WTC11 (cell line): ENCODE measurements around the gene FABP7. TPM values are rescaled to one million over a fixed set of nuclear protein-coding genes. Genes with fewer than 3 reads are reported as not detected.

Source experiments
- ATAC-seq: fragments of 200-7000 bp; cut with Tn5 transposase; 2 replicates; pipeline ENCODE4 v1.10.0; 2021; ENCODE audit warnings: mild to moderate bottlenecking, moderate library complexity
- CTCF ChIA-PET: fragments of 300-600 bp; sonication (Branson Sonifier 250); formaldehyde crosslinking; loops from one replicate; lab custom pipeline; 2021; ENCODE audit warnings: antibody characterized with exemption; lab: Charles Lee
- POLR2A ChIA-PET: fragments of 350-600 bp; sonication (Branson Sonifier 250); formaldehyde crosslinking; loops from one replicate; lab custom pipeline; 2021; ENCODE audit warnings: antibody characterized with exemption; lab: Charles Lee
- DNase-seq: peaks from one replicate; pipeline ENCODE4 v3.0.0; 2021; ENCODE audit warnings: low spot score
- H3K27ac Mint-ChIP-seq: 2 replicates; pipeline ENCODE4 v1.8.0; 2021; ENCODE audit warnings: mixed read lengths
- H3K27me3 Mint-ChIP-seq: 2 replicates; pipeline ENCODE4 v1.8.0; 2021; ENCODE audit warnings: low read depth, mild to moderate bottlenecking, moderate library complexity, mixed read lengths
- H3K36me3 Mint-ChIP-seq: 2 replicates; pipeline ENCODE4 v1.8.0; 2021; ENCODE audit warnings: mixed read lengths
- H3K4me1 Mint-ChIP-seq: 2 replicates; pipeline ENCODE4 v1.8.0; 2022; ENCODE audit warnings: mixed read lengths
- H3K4me3 Mint-ChIP-seq: 2 replicates; pipeline ENCODE4 v1.8.0; 2021; ENCODE audit warnings: mild to moderate bottlenecking, moderate library complexity, mixed read lengths
- H3K9me3 Mint-ChIP-seq: 2 replicates; pipeline ENCODE4 v1.8.0; 2021; ENCODE audit warnings: mixed read lengths
- HMGXB4 ChIP-seq: sonication (generic); formaldehyde crosslinking; IDR thresholded peaks from 2 replicates; pipeline ENCODE4 v1.8.1; 2023; ENCODE audit warnings: mild to moderate bottlenecking, moderate library complexity, missing genetic modification reagents
- IRF1 ChIP-seq: sonication (generic); formaldehyde crosslinking; IDR thresholded peaks from 2 replicates; pipeline ENCODE4 v1.8.0; 2023; ENCODE audit warnings: missing genetic modification reagents
- NR3C1 ChIP-seq: sonication (generic); formaldehyde crosslinking; conservative IDR thresholded peaks from 2 replicates; pipeline ENCODE4 v1.8.1; 2023; ENCODE audit warnings: low read depth, mild to moderate bottlenecking, missing genetic modification reagents
- ZNF425 ChIP-seq: fragments of 250-450 bp; sonication (Bioruptor Pico); conservative IDR thresholded peaks from 2 replicates; pipeline ENCODE4 v1.9.0; 2021; ENCODE audit warnings: mild to moderate bottlenecking
- ZNF532 ChIP-seq: fragments of 250-450 bp; sonication (Bioruptor Pico); IDR thresholded peaks from 2 replicates; pipeline ENCODE4 v1.9.0; 2021; ENCODE audit warnings: mild to moderate bottlenecking, borderline replicate concordance
- ZNF671 ChIP-seq: fragments of 250-450 bp; sonication (Bioruptor Pico); IDR thresholded peaks from 2 replicates; pipeline ENCODE4 v1.8.0; 2021; ENCODE audit warnings: mild to moderate bottlenecking
- total RNA-seq: library from RNA; stranded (reverse); gene quantifications from 3 replicates; pipeline ENCODE4 v1.2.3, GENCODE V29; 2021
- TF ChIP-seq, protein P1 (sequence below): sonication (generic); formaldehyde crosslinking; IDR thresholded peaks from 2 replicates; pipeline ENCODE4 v1.8.1; 2022; ENCODE audit warnings: low read depth, missing genetic modification reagents, borderline replicate concordance
- TF ChIP-seq, protein P2 (sequence below): sonication (generic); formaldehyde crosslinking; IDR thresholded peaks from 2 replicates; pipeline ENCODE4 v1.8.0; 2022; ENCODE audit warnings: mild to moderate bottlenecking, missing genetic modification reagents

Gene FABP7
- total RNA-seq, 1 experiment from 2014 or later: 7.2 TPM

- no peak for TF ChIP-seq ZNF425 (CRISPR knock-in tag)
Measured at GRCh38 chr6:122775975-122776374, 3.5 kb upstream of the FABP7 start (continued).

- Mint-ChIP-seq H3K27ac (no peak overlapping the region), H3K27me3 (peaks cover 17% of the 10 kb centered on the region), H3K36me3 (no peaks in the 10 kb centered on the region), H3K4me3 (no peak overlapping the region), H3K9me3 (peaks cover 4% of the 10 kb centered on the region), H3K4me1 (peaks cover 32% of the 10 kb centered on the region)
- TF ChIP-seq IRF1 (no peak), NR3C1 (CRISPR knock-in tag) (no peak), ZNF671 (CRISPR knock-in tag) (no peak), HMGXB4 (CRISPR knock-in tag) (no peak)
- TF ChIP-seq, protein P1, sequence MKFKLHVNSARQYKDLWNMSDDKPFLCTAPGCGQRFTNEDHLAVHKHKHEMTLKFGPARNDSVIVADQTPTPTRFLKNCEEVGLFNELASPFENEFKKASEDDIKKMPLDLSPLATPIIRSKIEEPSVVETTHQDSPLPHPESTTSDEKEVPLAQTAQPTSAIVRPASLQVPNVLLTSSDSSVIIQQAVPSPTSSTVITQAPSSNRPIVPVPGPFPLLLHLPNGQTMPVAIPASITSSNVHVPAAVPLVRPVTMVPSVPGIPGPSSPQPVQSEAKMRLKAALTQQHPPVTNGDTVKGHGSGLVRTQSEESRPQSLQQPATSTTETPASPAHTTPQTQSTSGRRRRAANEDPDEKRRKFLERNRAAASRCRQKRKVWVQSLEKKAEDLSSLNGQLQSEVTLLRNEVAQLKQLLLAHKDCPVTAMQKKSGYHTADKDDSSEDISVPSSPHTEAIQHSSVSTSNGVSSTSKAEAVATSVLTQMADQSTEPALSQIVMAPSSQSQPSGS (CRISPR knock-in tag): no peak
- ATAC-seq: peak; percentile 26
- CTCF ChIA-PET: interaction anchor here (0.8 to 1.9 kb wide), 3 partner anchors 11 to 61 kb away, joined by 3 to 12 read pairs (median 3); no protein-coding TSS in a partner anchor
- POLR2A ChIA-PET: no interaction called here
- no peak for DNase-seq
Measured at GRCh38 chr6:122778302-122778701, 1.2 kb upstream of the FABP7 start.

GRCh38 chr6:122778985-122779661 is 393 bp upstream of the FABP7 start:
- peak; percentile 45 for DNase-seq
- no peaks in the 10 kb centered on the region for H3K36me3 Mint-ChIP-seq
- CTCF ChIA-PET: interaction anchor here (0.9 to 2.4 kb wide), 4 partner anchors 8 to 60 kb away, joined by 3 to 12 read pairs (median 6); no protein-coding TSS in a partner anchor
- peak overlapping the region; percentile 80 for H3K27ac Mint-ChIP-seq
- peak; percentile 99 for ATAC-seq
- peak overlapping the region; percentile 48 for H3K4me3 Mint-ChIP-seq
- peaks cover 35% of the 10 kb centered on the region for H3K4me1 Mint-ChIP-seq
- TF ChIP-seq, protein P2, sequence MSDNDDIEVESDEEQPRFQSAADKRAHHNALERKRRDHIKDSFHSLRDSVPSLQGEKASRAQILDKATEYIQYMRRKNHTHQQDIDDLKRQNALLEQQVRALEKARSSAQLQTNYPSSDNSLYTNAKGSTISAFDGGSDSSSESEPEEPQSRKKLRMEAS (CRISPR knock-in tag): peak; percentile 24; the same call in 1 of the 2 replicates
- no peak for TF ChIP-seq ZNF532 (CRISPR knock-in tag)
- TF ChIP-seq, all 79 proteins: peak for 1
- POLR2A ChIA-PET: no interaction called here
- Mint-ChIP-seq H3K9me3 (peaks cover 4% of the 10 kb centered on the region), H3K27me3 (peaks cover 18% of the 10 kb centered on the region)
